GM13976 (cell line): Measurements from ENCODE around the gene SMOC1.
"Not testable (repeated sequence)": the region's sequence is repeated elsewhere in the genome, so short reads cannot be mapped to it uniquely, and the experiment has no call there.

Experiments used
- DNase-seq: peaks from one replicate; pipeline ENCODE4 v3.0.0; 2012; ENCODE audit warnings: low spot score
- in situ Hi-C: fragments of 300-500 bp; cut with MboI; formaldehyde crosslinking; loops from one replicate; pipeline ENCODE4 v1.12.0; 2022; ENCODE audit warnings: low sequenced_read_pairs, mixed read lengths, inconsistent platforms; ENCODE audit not compliant: unreplicated experiment
- TF ChIP-seq, protein P1 (sequence below): IDR thresholded peaks from 2 replicates; pipeline ENCODE4 v1.5.1; 2012; ENCODE audit warnings: borderline replicate concordance, mild to moderate bottlenecking; ENCODE audit not compliant: insufficient read depth; ENCODE audit errors: extremely low read depth, missing control alignments, control extremely low read depth

The SMOC1 gene

DNA sequence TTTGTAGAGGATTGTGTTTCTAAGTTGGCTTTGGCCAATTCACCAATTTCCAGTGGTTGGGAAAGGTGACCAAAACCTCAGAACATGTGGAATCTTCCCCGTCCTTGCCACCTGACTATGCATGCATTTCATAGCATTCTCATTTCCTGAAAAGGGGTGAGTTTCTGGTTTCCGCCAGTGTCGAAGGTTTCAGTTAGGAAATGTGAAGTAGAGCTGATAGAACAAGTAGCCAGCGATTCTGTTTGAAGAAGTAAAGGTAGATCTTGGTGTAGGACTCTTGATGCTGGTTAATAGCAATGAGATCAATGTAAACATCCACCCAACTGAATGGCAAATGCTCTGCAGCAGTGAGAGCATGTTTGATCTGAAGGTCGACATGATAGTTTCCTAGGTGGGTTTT is 15.9 kb downstream of the SMOC1 start:
- TF ChIP-seq, protein P1, sequence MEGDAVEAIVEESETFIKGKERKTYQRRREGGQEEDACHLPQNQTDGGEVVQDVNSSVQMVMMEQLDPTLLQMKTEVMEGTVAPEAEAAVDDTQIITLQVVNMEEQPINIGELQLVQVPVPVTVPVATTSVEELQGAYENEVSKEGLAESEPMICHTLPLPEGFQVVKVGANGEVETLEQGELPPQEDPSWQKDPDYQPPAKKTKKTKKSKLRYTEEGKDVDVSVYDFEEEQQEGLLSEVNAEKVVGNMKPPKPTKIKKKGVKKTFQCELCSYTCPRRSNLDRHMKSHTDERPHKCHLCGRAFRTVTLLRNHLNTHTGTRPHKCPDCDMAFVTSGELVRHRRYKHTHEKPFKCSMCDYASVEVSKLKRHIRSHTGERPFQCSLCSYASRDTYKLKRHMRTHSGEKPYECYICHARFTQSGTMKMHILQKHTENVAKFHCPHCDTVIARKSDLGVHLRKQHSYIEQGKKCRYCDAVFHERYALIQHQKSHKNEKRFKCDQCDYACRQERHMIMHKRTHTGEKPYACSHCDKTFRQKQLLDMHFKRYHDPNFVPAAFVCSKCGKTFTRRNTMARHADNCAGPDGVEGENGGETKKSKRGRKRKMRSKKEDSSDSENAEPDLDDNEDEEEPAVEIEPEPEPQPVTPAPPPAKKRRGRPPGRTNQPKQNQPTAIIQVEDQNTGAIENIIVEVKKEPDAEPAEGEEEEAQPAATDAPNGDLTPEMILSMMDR: no peak
- in situ Hi-C loops: no loop called here
- DNase-seq: no peak

DNA sequence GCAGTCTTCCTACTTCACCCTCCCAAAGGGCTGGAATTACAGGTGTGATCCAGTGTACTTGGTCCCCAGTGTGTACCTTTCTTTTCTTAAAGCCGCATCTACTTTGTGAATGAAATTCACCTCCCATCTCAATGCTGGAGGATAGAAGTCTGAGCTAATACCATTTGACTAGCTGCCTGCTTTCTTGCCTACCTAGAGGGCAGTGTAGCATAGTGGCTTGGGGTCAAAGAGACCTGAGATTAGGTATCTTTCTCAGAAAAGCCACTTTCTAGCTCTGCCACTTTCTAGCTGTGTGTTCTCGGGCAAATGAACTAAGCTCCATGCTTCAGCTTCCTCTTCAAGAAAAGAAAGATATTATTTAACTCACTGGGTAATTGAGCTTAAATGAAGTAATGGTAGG is 16.9 kb downstream of the SMOC1 start:
- in situ Hi-C loops: no loop called here
- TF ChIP-seq, protein P1: no peak
- no peak for DNase-seq

DNA sequence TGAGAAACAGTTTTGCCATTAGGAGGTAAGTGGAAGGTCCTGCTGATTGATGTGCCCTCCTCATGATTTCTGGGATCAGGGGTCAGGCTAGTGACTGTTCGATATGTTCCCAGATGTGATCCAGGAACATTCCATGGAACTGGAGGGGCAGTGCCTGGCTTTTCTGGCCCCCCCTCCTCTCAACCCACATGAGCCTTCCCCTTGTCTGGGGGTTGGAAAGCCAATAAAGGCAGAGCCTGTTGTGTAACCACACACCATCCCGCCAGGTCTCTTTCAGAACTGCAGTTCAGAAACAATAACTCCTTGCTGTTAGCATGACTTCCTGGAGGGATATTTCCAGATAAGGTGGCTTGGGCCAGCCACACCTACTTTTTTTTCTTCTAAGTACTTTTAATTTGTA is 17.8 kb downstream of the SMOC1 start:
- no peak for DNase-seq
- in situ Hi-C loops: no loop called here
- TF ChIP-seq, protein P1: no peak

DNA sequence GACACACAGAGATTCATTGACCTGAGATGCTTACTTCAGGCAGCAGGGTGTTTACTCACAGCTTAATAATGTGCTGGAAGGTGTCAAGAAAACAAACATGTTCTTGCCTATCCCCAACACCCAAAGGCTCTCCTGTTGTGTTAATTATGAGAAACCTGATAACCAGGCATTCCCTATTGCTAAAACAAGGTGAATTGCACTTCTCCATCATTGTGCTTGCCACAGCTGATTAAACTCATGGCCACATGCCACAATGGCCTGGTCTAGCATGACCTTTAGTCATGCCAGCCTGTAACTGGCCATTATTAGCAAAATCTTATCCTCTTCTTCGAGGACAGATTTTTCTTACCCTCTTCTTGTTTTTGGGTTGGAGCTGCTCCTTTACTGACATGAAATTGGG is 21.4 kb downstream of the SMOC1 start:
- TF ChIP-seq, protein P1: no peak
- no peak for DNase-seq
- in situ Hi-C loops: no loop called here

DNA sequence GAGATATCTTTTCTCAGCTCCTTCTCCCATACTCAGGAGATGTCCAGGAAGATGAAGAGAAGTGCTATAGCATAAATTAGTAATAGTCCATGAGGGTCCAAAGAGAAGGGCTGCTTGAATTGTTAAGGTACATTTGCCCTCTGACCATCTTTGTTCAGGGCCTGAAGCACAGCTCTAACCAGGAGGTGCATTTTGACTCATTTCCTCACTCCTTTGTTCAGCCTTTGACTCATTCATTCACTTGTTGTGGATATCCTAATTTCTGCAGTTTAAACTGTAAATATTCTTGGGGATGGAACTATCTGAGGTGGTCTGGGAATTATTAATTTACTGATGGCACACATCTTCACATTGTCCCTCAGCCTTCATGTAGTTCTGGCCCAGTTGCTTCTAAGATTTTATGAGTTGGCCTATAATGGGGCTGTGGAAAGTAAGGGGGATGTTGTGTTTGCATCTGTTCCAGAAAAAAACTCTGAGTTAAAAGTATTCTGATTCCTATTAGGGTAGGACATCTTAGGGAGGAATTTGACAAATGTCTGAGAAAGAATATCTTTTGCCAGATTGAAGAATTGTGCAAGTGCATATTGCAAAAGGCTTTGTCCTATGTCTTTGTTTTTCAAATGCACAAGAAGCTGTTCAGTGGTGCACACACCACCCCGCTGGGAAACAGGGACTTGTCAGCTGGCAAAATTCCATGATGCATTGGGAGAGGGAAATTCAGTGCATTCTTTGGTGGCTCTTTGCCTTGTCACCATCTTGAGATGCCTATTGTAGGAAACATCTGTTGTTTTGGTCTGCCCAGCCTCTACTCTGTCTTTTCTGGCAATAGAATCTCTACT is 22.1 kb downstream of the SMOC1 start:
- in situ Hi-C loops: no loop called here
- no peak for DNase-seq
- TF ChIP-seq, protein P1: no peak

DNA sequence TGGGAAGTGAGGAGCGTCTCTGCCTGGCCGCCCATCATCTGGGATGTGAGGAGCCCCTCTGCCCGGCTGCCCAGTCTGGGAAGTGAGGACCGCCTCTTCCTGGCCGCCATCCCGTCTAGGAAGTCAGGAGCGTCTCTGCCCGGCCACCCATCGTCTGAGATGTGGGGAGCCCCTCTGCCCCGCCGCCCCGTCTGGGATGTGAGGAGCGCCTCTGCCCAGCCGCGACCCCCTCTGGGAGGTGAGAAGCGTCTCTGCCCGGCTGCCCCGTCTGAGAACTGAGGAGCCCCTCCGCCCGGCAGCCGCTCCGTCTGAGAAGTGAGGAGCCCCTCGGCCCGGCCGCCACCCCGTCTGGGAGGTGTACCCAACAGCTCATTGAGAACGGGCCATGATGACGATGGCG is 23.8 kb downstream of the SMOC1 start:
- in situ Hi-C loops, DNase-seq: not testable (repeated sequence)

DNA sequence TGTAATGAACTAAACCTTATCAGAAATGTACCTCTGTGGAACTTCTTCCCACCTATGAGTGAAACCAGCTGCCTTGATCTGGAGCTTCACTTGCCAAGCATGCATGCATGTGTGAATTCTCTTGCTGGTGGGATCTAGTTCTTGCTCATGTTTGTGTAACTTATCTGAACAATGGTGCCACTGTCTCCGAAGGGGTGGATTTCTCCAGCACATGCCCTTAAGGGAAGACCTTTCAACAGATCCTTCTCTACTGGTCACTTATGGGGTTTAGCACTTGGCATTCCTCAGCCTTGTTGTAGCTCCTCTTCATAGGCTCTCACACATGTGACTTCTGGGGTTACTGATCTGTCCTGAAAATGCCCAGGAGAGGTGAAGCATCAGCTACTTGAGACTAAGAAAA is 25.0 kb downstream of the SMOC1 start:
- no peak for DNase-seq
- in situ Hi-C loops: no loop called here
- TF ChIP-seq, protein P1: no peak
